Natural killer cell treated with Interleukin-12 subunit alpha and Interleukin-12 subunit beta and Interleukin-15 and Interleukin-18, amount 100 ng/mL, for 72 hours (primary cell): ENCODE data around the gene RBM47. TPM values are rescaled to one million over a fixed set of nuclear protein-coding genes. Genes with fewer than 3 reads are reported as not detected.
A peak's percentile ranks its signal among the peaks of the same experiment; 100 is the strongest.
"Not testable (repeated sequence)": the region's sequence is repeated elsewhere in the genome, so short reads cannot be mapped to it uniquely, and the experiment has no call there.

Experiments used
- ATAC-seq, 2 donors: fragments of 150-1000 bp; cut with Tn5 transposase in 1 of 2; sonication (Bioruptor Pico), chemical (Tn5 transposase) in 1 of 2; 2 replicates each; pipeline ENCODE4 v1.10.0; 2021
- DNase-seq: peaks from one replicate; pipeline ENCODE4 v3.0.0; 2022; ENCODE audit warnings: low spot score
- H3K27ac Mint-ChIP-seq, 2 donors: 1 replicate in 1 of 2; 2 replicates in 1 of 2; pipeline ENCODE4 v1.8.0; 2022; ENCODE audit warnings: mixed read lengths in 2 of 2, mild to moderate bottlenecking in 1 of 2, moderate library complexity in 1 of 2
- H3K27me3 Mint-ChIP-seq, 2 donors: 1 replicate in 1 of 2; 2 replicates in 1 of 2; pipeline ENCODE4 v1.8.0; 2022; ENCODE audit warnings: mixed read lengths in 2 of 2
- H3K36me3 Mint-ChIP-seq: one replicate; pipeline ENCODE4 v1.8.0; 2022; ENCODE audit warnings: mixed read lengths
- H3K4me1 Mint-ChIP-seq, 2 donors: 1 replicate in 1 of 2; 2 replicates in 1 of 2; pipeline ENCODE4 v1.8.0; 2022; ENCODE audit warnings: low read depth in 2 of 2, mixed read lengths in 2 of 2, mild to moderate bottlenecking in 1 of 2
- H3K4me3 Mint-ChIP-seq: one replicate; pipeline ENCODE4 v1.8.0; 2022; ENCODE audit warnings: mixed read lengths
- H3K9me3 Mint-ChIP-seq: 2 replicates; pipeline ENCODE4 v1.8.0; 2022; ENCODE audit warnings: mixed read lengths
- total RNA-seq, 2 donors: library from RNA; stranded (reverse); gene quantifications; one replicate each; pipeline ENCODE4 v1.2.3, GENCODE V29; 2022

The RBM47 gene
- total RNA-seq, 2 donors from 2014 or later, result 8.5 to 15.4 TPM

- no peak for ATAC-seq
Observed at GRCh38 chr4:40648131-40648530, 18.5 kb upstream of the RBM47 start.

GRCh38 chr4:40645586-40645985 lies 15.9 kb upstream of the RBM47 start:
- DNase-seq, result no peak
- no peaks in the 10 kb centered on the region for H3K4me1 Mint-ChIP-seq
- no peak overlapping the region for H3K4me3 Mint-ChIP-seq
- no peaks in the 10 kb centered on the region for H3K36me3 Mint-ChIP-seq
- no peak for ATAC-seq
- H3K9me3 Mint-ChIP-seq, result peaks cover 2% of the 10 kb centered on the region
- H3K27ac Mint-ChIP-seq, result no peak overlapping the region
- peaks cover 2 to 9% of the 10 kb centered on the region in 2 donors for H3K27me3 Mint-ChIP-seq

More at GRCh38 chr4:40648131-40648530, 18.5 kb upstream of the RBM47 start:
- no peak overlapping the region for H3K4me3 Mint-ChIP-seq
- peaks cover 2% of the 10 kb centered on the region for H3K9me3 Mint-ChIP-seq
- no peaks in the 10 kb centered on the region for H3K4me1 Mint-ChIP-seq
- H3K36me3 Mint-ChIP-seq, result no peaks in the 10 kb centered on the region
- no peak overlapping the region for H3K27ac Mint-ChIP-seq
- DNase-seq, result no peak
- H3K27me3 Mint-ChIP-seq, result peaks cover 4 to 9% of the 10 kb centered on the region in 2 donors

- H3K36me3 Mint-ChIP-seq, result peaks cover 5% of the 10 kb centered on the region
- H3K9me3 Mint-ChIP-seq, result no peaks in the 10 kb centered on the region
- H3K4me3 Mint-ChIP-seq, result no peak overlapping the region
- H3K4me1 Mint-ChIP-seq, result peaks cover 10 to 11% of the 10 kb centered on the region in 2 donors
- no peak overlapping the region for H3K27ac Mint-ChIP-seq
- no peak for ATAC-seq
- H3K27me3 Mint-ChIP-seq, result peaks cover 26 to 31% of the 10 kb centered on the region in 2 donors
- no peak for DNase-seq
Observed at GRCh38 chr4:40632080-40632479, 2.4 kb upstream of the RBM47 start.

- Mint-ChIP-seq H3K27ac (peak overlapping the region in 1 of 2 donors; percentile 79), H3K27me3 (peaks cover 37 to 47% of the 10 kb centered on the region in 2 donors), H3K36me3 (peaks cover 5% of the 10 kb centered on the region), H3K4me1 (peaks cover 10 to 11% of the 10 kb centered on the region in 2 donors), H3K4me3 (peak overlapping the region; percentile 59), H3K9me3 (no peaks in the 10 kb centered on the region)
- ATAC-seq, result peak in 1 of 2 donors; percentile 57
- DNase-seq, result no peak
Observed at GRCh38 chr4:40630335-40631021, 814 bp upstream of the RBM47 start.

GRCh38 chr4:40628888-40629287 lies 776 bp downstream of the RBM47 start:
- ATAC-seq (no peak), DNase-seq (no peak)
- Mint-ChIP-seq H3K36me3 (peaks cover 5% of the 10 kb centered on the region), H3K9me3 (no peaks in the 10 kb centered on the region), H3K27me3 (peaks cover 37 to 49% of the 10 kb centered on the region in 2 donors), H3K4me3 (peak overlapping the region; percentile 59), H3K4me1 (peaks cover 10 to 14% of the 10 kb centered on the region in 2 donors), H3K27ac (peak overlapping the region in 1 of 2 donors; percentile 41)

- not testable (repeated sequence) for ATAC-seq, H3K27ac Mint-ChIP-seq, DNase-seq, H3K9me3 Mint-ChIP-seq, H3K36me3 Mint-ChIP-seq
- H3K27me3 Mint-ChIP-seq, result peaks cover 37 to 49% of the 10 kb centered on the region in 2 donors
- peaks cover 10 to 14% of the 10 kb centered on the region in 2 donors for H3K4me1 Mint-ChIP-seq
- H3K4me3 Mint-ChIP-seq, result peak overlapping the region; percentile 50
Observed at GRCh38 chr4:40628407-40628806, 1.3 kb downstream of the RBM47 start.

- H3K27me3 Mint-ChIP-seq, result peaks cover 37 to 49% of the 10 kb centered on the region in 2 donors
Observed at GRCh38 chr4:40627540-40627939, 2.1 kb downstream of the RBM47 start.

GRCh38 chr4:40626183-40626990 lies 3.3 kb downstream of the RBM47 start:
- H3K4me3 Mint-ChIP-seq, result no peak overlapping the region

More at GRCh38 chr4:40627540-40627939, 2.1 kb downstream of the RBM47 start:
- H3K27ac Mint-ChIP-seq, result no peak overlapping the region
- DNase-seq (no peak), ATAC-seq (no peak)
- peaks cover 13 to 20% of the 10 kb centered on the region in 2 donors for H3K4me1 Mint-ChIP-seq
- H3K9me3 Mint-ChIP-seq, result no peaks in the 10 kb centered on the region
- no peak overlapping the region for H3K4me3 Mint-ChIP-seq
- peaks cover 5% of the 10 kb centered on the region for H3K36me3 Mint-ChIP-seq

GRCh38 chr4:40623707-40624106 lies 6.0 kb downstream of the RBM47 start:
- H3K4me1 Mint-ChIP-seq, result peaks cover 20% of the 10 kb centered on the region in 2 donors

More at GRCh38 chr4:40626183-40626990, 3.3 kb downstream of the RBM47 start:
- DNase-seq, result no peak
- Mint-ChIP-seq H3K36me3 (peaks cover 11% of the 10 kb centered on the region), H3K9me3 (peaks cover 5% of the 10 kb centered on the region), H3K27me3 (peaks cover 39 to 58% of the 10 kb centered on the region in 2 donors), H3K4me1 (peaks cover 25 to 26% of the 10 kb centered on the region in 2 donors), H3K27ac (peak overlapping the region in 1 of 2 donors; percentile 9)
- no peak for ATAC-seq

GRCh38 chr4:40622913-40623312 lies 6.8 kb downstream of the RBM47 start:
- Mint-ChIP-seq H3K27me3 (peaks cover 21 to 35% of the 10 kb centered on the region in 2 donors), H3K4me3 (peak overlapping the region; percentile 90), H3K9me3 (peaks cover 5% of the 10 kb centered on the region), H3K27ac (peak overlapping the region; percentile 68 to 82), H3K36me3 (peaks cover 6% of the 10 kb centered on the region), H3K4me1 (peaks cover 20% of the 10 kb centered on the region in 2 donors)
- no peak for ATAC-seq
- no peak for DNase-seq

More at GRCh38 chr4:40623707-40624106, 6.0 kb downstream of the RBM47 start:
- Mint-ChIP-seq H3K27me3 (peaks cover 25 to 43% of the 10 kb centered on the region in 2 donors), H3K9me3 (peaks cover 5% of the 10 kb centered on the region), H3K27ac (no peak overlapping the region), H3K4me3 (no peak overlapping the region), H3K36me3 (peaks cover 11% of the 10 kb centered on the region)
- ATAC-seq (no peak), DNase-seq (no peak)

GRCh38 chr4:40621592-40622512 lies 7.8 kb downstream of the RBM47 start:
- Mint-ChIP-seq H3K9me3 (peaks cover 5% of the 10 kb centered on the region), H3K36me3 (peaks cover 6% of the 10 kb centered on the region), H3K27ac (peak overlapping the region; percentile 68 to 82), H3K27me3 (peaks cover 16 to 24% of the 10 kb centered on the region in 2 donors), H3K4me3 (peak overlapping the region; percentile 90), H3K4me1 (peaks cover 20% of the 10 kb centered on the region in 2 donors)
- DNase-seq, result peak; percentile 85
- peak; percentile 81 to 86 for ATAC-seq

GRCh38 chr4:40621229-40621591 lies 8.5 kb downstream of the RBM47 start:
- peaks cover 6% of the 10 kb centered on the region for H3K36me3 Mint-ChIP-seq
- ATAC-seq, result no peak
- H3K9me3 Mint-ChIP-seq, result peaks cover 5% of the 10 kb centered on the region
- H3K4me1 Mint-ChIP-seq, result peaks cover 20% of the 10 kb centered on the region in 2 donors
- peak overlapping the region; percentile 90 for H3K4me3 Mint-ChIP-seq
- peak overlapping the region; percentile 68 to 82 for H3K27ac Mint-ChIP-seq
- peaks cover 10 to 18% of the 10 kb centered on the region in 2 donors for H3K27me3 Mint-ChIP-seq
- DNase-seq, result no peak

GRCh38 chr4:40619600-40619999 lies 10.1 kb downstream of the RBM47 start:
- Mint-ChIP-seq H3K27me3 (peaks cover 7 to 9% of the 10 kb centered on the region in 2 donors), H3K4me1 (peaks cover 20% of the 10 kb centered on the region in 2 donors), H3K27ac (peak overlapping the region in 1 of 2 donors; percentile 41), H3K4me3 (no peak overlapping the region), H3K36me3 (peaks cover 6% of the 10 kb centered on the region), H3K9me3 (peaks cover 5% of the 10 kb centered on the region)
- no peak for DNase-seq
- no peak for ATAC-seq
